GM20000 (cell line): ENCODE results near the gene HIVEP3.

Experiments used
- DNase-seq: peaks from one replicate; pipeline ENCODE4 v3.0.0; 2012; ENCODE audit warnings: low spot score
- TF ChIP-seq, protein P1 (sequence below): IDR thresholded peaks from 2 replicates; pipeline ENCODE4 v1.5.1; 2012; ENCODE audit warnings: mild to moderate bottlenecking, control low read depth; ENCODE audit errors: extremely low read depth, missing control alignments

The HIVEP3 gene

DNA sequence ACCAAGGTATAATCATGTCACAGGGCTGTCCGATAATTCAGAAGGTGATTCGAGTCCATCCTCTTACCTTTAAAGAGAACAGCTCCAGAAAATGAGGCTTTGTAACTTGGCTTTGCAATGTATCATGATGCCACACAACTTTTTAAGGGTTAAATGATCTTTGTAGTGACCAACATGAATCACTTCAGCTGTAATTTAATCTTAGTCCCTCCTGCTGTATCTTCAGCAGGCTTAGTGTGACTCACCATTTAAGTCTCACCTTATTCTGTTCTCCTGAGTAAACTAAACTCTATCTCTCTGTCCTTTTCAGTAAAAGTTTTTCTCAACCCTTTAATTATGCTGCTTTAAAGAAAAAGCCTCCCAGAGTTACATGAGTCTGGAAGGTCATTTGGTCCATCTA, 1.9 kb upstream of the HIVEP3 start:
- no peak for DNase-seq
- TF ChIP-seq, protein P1, sequence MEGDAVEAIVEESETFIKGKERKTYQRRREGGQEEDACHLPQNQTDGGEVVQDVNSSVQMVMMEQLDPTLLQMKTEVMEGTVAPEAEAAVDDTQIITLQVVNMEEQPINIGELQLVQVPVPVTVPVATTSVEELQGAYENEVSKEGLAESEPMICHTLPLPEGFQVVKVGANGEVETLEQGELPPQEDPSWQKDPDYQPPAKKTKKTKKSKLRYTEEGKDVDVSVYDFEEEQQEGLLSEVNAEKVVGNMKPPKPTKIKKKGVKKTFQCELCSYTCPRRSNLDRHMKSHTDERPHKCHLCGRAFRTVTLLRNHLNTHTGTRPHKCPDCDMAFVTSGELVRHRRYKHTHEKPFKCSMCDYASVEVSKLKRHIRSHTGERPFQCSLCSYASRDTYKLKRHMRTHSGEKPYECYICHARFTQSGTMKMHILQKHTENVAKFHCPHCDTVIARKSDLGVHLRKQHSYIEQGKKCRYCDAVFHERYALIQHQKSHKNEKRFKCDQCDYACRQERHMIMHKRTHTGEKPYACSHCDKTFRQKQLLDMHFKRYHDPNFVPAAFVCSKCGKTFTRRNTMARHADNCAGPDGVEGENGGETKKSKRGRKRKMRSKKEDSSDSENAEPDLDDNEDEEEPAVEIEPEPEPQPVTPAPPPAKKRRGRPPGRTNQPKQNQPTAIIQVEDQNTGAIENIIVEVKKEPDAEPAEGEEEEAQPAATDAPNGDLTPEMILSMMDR = no peak

DNA sequence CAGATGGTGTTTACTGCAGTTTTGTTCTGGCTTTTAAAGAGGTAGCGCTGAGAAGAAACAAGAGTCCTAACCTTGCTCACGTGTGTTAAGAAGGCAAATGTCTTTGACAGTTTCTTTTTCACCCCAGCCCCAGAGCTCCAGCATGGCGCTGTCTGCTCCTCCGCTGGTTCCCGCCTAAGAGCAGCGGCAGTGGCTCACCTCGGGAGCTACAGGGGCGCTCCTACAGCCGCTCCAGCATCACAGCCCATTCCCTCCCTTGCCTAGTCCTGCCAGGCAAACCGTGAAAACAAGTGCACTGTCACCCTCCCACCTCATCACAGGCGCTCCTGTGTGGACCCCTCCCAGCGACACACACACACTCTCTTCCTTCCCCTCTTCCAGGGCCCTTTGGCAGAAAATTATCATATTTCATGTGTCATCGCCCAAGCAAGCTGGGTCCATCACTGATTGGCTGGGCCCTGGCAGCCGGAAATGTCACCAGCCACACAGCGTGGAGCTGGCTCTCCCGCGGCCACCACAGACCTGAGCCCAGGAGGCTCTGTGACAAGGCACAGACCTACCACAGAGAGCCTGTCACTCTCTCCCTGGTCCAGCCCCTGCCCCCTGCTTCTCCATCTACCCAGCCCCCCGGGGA, 1.2 kb upstream of the HIVEP3 start:
- TF ChIP-seq, protein P1 = no peak

DNA sequence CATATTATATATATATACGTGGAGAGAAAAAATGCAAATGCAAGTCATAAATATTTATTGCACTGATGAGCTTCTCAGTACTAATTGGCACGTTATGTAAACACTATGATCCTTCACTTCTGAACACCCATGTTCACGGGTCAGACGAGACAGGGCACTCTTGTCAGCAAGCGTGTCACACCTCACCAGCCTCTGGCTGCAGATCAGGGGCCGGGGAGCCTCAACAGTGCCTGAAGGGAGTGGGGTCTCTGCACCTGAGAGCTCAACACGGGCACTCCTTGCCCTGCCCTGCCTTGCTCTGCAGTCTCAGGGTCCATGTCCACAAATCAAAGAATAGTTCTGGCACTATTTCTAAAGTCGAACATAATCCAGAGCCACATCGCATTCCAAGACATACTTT, 409 bp upstream of the HIVEP3 start:
- TF ChIP-seq, protein P1 = no peak
- DNase-seq = no peak

More for the DNA sequence above, 1.2 kb upstream of the HIVEP3 start:
- peak; percentile 75 for DNase-seq

DNA sequence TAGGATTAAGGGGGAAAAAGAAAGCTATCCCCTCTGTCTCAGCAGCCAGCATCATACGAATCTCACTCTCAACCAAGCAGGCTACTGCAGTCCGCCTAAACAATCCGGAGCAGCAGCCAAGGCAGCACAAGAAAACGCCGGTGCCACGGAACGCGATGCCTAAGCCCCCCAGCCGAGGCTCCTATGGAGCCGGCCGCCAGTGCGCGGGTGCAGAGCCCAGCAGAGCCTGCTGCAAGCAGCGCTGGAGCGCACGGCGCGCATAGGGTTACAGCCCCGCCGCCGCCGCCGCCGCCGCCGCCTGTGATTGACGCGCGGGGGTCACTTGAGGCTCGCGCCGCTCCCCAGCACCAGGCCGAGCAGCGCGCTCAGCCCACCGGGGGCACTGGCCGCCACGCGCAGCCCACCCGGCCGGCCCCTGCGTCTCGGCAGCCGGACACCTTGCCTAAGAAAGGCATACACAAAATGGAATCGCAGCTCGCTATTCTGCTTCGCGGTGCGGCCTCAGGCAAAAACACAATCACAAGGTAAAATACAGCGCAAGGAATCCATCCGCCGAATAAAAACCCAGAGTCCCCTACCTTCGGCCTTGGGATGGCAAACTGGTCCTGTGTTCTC, 780 bp downstream of the HIVEP3 start:
- DNase-seq = peak; percentile 49

DNA sequence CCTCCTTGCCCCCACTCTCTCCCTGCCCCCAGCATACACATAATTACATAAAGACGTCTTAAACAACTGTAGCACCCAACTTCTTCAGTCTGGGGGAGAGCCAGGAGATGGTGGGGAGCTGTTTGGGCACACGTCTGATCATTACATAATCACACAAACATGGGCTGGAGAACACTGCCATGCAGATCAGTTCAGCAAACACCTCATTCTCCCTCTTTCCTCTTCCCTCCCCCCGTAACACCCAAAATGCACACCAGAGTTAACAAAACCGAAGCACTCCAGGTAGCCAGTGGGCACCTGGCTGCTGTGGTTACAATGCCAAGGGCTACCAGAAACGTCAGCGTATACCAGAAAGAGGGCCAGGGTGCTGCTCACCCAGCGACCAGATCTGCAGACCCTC, 1.6 kb downstream of the HIVEP3 start:
- TF ChIP-seq, protein P1 = no peak
- DNase-seq = no peak

More for the DNA sequence above, 780 bp downstream of the HIVEP3 start:
- TF ChIP-seq, protein P1 = no peak

DNA sequence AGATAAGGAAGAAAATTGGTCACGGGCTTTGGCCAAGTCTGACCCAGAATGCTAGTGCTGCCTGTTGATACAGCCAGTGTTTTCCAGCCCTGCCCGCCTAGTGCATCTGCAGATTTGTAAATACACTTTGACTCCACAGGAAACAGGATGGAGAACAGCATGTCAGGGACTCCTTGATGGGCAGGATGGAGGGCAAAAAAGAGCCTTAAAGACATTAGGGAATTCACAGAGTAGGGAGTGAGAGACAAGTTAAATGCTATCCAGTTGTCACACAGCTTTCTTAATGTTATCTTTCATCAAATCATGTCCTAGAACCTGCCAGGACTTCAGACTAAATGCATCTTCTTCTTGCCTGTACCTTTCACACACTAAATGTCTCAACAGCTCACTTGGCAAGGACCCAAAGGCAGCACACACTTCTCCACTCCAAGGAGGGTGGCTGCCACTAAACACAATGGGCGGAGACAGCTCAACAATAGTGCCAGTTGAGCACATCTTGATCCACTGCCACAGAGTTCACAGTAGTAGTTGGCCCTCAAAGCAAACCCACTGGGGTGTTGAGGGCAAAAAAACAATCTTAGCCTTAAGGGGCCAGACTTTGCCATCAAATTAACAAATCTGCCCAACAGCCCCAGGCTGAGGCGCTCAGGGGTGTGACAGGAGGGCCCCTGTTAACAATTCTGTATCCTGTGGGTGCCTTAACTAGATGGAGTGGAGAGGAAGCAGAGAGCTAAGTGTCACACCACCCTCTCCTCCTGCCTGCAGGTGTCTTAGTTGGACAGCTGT, 2.7 kb downstream of the HIVEP3 start:
- TF ChIP-seq, protein P1 = no peak
- DNase-seq = no peak

DNA sequence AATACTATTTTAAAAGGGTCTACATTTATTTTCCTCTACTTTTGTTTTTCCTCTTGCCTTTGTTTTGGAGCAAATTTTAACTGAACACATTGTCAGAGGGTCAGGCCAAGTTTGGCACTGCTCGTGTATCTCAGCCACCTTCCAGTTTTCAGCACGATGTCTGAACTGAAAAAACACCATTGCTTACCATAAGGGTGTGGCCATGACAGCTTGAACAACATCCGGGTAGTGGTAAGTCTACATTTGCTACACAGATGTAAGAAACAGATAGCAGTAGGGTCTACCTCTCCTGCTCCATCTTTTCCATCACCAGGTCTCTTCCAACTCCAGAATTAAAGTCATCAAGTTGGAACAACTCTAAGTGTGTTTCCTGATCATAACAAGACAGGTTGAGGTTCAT, 4.2 kb downstream of the HIVEP3 start:
- TF ChIP-seq, protein P1 = no peak
- DNase-seq = no peak
